Ovary (tissue), 3 donors: ENCODE measurements around the gene DNAJC17.

Source experiments
- CTCF ChIP-seq, 3 donors: fragments of 450-650 bp in 2 of 3; fragments of 200-600 bp in 1 of 3; IDR thresholded peaks; one replicate each; pipeline versions ENCODE4 v1.5.1 to v1.8.0; 2016 to 2022; ENCODE audit warnings: antibody characterized with exemption in 3 of 3, mild to moderate bottlenecking in 1 of 3
- POLR2A ChIP-seq: fragments of 450-650 bp; IDR thresholded peaks from one replicate; pipeline ENCODE4 v1.6.1; 2017; ENCODE audit warnings: antibody characterized with exemption, mild to moderate bottlenecking, moderate library complexity
- donor health status: DM: no; HTN: no; CAD: no.

- no peak for TF ChIP-seq CTCF (IDR thresholded peaks at IDR 0.05)
- TF ChIP-seq POLR2A = no peak
Measured at GRCh38 chr15:40793216-40793989, 13.9 kb downstream of the DNAJC17 start.
